HG02938 (cell line): ENCODE data around the gene TPM4.

ENCODE experiments used
- ATAC-seq: cut with Tn5 transposase; IDR thresholded peaks from one replicate; pipeline ENCODE4 v1.9.1; 2021; ENCODE audit warnings: mild to moderate bottlenecking, moderate library complexity; ENCODE audit not compliant: unreplicated experiment

Gene TPM4

DNA sequence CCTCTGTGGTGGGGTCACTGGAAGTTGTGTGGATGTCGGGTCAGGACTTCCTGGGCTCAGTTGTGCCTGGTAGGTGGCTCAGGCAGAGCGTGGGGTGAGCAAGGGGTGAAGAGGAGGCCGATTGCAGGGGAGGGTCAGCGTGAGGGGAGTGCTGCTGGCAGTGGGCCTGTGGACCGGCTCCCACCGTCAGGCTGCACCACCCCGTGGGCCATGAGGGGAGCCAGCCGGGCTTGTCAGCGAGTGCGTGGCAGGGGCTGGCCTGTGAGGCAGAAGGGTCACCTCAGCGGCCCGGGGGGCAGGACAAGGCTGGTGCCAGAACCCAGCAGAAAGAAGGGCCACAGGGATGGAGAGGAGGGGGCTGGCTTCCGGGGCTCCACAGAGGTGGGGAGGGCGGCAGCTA, 48.7 kb downstream of the TPM4 start:
- ATAC-seq: no peak

DNA sequence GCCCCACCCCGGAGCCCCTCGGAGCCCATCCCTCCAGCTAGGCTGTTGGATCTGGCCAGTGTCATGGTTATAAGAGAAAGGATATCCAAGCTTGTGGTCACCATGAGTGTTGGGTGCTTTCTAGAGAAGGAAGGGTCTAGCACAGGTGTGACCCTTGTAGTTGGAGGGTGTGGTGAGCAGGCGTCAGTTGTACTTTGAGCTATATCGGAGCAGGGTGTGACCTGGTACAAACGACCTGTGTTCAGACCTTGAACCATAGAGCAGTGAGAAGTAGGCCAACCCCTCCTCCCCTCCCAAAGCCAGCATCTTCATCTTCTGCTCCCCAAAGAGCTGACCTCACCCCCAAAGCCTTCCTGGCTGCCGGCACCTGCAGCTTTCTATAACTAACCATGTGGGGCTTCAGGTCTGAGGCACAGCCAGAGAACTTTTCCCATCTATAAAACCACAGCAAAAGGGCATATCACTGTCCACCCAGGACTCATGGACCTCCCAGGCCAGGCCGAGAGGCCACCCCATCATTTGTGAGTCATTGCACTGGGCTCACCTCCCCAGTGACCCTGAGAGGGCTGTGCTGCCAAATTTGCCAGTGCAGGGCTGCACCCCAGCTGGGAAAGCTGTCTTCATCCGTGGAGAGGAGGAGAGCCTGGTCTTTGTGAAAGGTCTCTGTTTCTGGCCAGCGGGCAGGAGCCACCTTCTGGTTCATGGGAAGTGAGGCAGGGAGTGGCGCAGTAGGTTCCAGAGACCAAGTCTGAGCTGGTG, 49.6 kb downstream of the TPM4 start:
- no peak for ATAC-seq

DNA sequence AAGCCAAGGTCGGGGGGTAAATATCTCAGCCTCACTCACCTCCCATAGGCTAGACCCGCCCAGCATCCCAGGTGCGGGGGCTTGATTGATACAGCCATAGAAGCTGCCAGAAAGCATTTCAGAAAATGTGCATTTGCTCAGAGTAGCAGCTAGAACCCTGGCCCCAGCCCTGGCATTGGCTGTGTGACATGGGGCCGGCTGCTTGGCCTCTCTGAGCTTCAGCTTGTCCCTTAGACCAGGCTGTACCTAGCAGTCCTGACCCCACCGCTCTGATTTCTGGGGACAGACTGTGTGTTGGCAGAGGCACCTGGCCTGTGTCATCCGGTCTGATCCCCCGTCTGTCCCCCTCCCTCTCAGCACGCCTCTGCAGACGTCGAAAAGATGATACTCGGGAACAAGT, 50.8 kb downstream of the TPM4 start:
- no peak for ATAC-seq

DNA sequence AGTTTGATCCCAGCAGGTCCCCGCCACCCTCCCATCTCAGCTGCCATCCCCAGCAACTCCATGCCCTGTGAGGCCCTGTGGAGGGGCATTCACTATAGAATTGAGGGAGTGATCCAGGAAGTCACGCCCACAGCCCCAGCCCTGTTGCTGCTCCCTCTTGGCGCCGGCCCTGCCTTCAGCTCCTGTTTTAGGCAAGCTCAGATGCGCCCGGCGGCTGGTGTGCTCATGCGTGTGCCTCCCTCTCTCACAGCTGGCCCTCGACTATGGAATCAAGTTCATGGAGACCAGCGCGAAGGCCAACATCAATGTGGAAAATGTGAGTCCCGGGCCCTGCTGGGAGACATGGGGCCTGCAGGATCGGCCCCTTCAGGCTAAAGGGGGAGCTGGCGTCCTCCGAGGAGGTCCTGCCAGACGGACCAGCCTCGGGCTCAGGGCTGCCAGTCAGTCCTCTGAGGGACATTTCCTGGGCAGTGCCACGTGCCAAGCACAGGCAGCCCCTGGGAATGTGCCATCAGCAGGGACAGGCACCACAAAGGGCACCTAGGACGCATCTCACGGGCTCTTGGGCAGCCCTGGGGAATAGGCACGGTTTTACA, 51.6 kb downstream of the TPM4 start:
- no peak for ATAC-seq

DNA sequence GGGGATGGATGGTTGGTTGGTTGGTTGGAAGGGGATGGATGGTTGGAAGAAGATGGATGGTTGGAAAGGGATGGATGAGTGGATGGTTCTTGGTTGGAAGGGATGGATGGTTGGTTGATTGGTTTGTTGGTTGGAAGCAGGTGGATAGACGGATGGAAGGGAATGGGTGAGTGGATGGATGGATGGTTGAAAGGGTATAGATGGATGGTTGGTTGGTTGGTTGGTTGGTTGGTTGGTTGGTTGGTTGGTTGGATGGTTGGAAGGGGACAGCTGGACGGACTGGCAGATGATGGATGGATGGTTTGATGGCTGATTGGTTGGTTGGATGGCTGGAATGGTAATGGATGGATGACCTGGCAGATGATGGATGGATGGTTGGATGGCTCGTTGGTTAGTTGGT, 55.4 kb downstream of the TPM4 start:
- no peak for ATAC-seq

DNA sequence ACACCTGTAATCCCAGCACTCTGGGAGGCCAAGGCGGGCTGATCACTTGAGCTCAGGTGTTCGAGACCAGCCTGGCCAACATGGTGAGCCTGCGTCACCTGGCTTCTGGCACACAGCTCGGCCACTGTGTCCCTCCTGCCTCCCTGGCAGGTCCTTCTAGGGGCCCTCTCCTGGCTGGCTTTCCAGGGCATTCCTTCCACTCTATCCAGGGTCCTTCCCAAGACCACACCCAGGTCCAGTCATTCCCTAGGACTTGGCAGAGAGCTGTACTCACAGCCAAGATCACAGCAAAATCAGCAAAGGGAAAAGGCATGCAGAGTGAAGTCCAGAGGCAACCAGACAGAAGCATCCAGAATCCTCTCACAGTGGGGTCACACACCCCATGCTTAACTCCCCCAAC, 57.5 kb downstream of the TPM4 start:
- no peak for ATAC-seq

DNA sequence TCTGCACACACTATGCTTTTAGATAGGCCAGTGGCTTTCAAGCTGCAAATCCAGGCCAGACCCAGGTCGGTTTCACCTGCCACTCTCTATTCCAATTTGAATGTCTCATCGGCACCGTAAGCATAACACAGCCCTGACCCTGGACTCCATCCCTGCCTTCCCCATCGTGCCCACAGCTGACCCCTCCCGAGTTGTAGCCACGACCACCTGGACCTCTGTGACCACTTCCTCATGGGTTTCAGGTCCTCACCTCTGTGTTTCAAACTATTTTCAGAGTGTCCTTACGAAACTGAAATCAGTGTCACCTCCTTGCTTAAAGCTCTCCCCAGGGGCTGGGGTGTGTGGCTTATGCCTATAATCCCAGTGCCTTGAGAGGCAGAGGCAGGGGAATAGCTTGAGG, 58.2 kb downstream of the TPM4 start:
- ATAC-seq: no peak

DNA sequence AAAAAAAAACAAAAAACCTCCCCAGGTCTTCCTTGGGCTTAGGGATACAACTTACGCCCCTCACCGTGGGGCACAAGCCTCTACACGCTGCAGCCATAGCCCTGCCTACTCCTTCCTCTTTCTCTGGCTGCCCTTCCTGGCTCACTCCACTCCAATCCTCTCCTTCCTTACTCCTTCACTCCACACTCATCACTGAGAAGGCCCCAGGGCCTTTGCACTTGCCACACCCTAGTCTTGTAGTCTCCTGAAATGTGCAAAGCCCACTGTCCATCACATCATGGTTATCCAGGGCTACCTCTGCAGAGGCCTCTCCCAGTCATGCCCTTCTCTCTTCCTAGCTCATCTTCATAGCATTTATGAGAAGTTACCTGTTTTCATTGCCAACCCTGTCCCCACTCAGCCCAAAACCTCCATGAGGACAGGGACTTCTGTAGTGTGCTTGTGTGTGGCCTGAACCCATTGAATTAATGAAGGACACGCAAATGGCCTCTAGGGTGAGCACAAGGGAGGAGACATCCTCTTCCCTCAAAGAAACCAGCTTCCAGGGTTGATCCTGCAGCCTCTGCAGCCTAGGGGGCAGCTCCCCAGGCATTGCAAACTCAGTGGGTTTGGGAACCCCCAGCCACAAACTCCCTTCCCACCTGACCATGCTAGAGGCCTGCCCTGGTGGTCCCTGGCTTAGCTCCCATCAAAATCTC, 59.3 kb downstream of the TPM4 start:
- no peak for ATAC-seq

DNA sequence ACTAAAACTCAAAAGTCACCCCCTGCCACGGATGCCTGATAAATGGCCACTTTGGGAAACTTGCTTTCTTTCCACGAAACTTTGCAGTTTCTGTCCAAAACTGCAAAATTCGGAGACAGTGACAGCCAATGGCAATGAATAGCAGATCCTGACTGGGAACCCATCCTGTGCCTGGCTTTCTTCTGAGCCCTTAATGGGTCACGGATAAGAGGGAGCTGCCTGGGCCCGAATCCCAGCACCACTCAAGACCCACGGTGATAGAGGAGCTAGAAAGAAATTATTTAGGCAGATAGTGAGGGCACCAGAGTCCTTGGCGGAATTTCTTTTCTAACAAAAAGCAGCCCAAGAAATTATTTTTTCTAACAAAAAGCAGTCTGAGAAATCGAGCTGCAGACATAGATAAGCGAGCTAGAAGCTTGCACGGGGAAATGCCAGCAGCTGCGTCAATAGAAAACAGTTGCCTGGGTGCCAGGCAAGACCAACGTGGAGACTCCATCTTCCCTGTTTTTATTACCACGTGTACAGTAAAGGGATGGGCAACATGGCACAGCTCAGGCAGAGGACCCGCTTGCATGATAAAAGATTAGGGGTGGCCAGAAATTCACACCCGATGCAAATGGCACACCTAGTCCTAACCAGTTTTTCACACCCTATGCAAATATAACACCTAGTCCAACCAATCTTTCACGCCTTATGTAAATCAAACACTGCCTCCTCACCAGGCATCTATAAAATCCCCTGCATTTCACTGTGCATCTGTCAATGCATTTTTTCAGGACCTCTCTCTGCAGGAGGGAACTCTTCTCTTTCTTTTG, 60.1 kb downstream of the TPM4 start:
- ATAC-seq: no peak

DNA sequence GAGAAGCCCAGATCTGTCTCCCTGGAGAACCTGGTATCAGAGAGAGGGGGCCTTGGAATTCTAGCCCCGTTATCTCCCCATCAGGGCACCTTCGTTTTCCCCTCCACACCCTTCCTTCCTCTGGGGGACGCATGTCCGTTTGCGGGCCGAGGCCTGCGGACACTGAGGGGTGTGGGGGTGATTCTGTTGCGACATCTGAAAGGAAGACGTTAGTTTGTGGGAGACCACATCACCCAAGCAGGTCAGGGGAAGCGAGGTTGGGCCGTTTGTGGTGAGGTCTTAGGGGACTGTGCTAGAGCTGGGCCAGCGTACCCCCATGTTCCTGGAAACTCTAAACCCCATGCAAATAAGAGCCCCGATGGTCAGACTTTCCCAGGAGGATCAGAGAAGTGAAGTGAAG, 63.5 kb downstream of the TPM4 start:
- no peak for ATAC-seq

DNA sequence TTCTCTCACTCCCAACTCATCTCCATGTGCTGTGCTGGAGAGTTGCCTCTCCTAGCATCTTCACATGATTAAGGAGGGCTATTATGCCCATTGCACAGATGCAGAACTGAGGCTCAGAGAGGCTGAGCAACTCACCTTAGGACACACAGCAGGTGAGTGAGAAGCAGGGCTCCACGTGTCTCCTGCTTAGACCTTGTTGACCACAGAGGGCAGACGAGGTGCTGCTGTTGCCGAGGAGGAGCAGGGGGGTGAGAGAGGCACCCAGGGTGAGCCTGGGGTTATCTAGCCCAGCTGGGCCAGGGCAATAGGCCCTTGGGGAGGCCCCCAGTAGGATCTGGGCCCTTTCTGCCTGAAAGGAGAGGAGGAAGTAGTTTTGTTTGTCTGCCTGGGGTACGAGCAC, 64.7 kb downstream of the TPM4 start:
- no peak for ATAC-seq

DNA sequence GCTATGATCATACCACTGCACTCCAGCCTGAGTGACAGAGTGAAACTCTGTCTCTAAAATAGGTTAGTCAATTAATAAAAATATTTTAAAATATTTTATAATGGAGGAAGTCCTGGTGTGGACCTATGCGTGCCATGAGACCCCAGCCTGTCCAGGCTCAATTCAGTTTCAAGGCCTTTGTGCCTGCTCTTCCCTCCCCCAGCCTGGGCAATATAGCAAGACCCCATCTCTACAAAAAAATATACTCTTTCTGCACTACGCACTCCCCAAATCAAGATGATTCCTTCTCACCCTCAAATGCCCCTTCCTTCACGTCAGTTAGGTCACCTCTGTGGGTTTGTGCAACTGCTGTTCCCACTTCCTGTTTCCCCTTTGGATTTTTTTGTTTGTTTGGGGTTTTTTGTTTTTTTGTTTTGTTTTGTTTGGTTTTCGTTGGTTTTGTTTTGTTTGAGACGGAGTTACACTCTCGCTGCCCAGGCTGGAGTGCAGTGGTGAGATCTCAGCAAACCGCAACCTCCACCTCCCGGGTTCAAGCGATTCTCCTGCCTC, 65.8 kb downstream of the TPM4 start:
- ATAC-seq: no peak

DNA sequence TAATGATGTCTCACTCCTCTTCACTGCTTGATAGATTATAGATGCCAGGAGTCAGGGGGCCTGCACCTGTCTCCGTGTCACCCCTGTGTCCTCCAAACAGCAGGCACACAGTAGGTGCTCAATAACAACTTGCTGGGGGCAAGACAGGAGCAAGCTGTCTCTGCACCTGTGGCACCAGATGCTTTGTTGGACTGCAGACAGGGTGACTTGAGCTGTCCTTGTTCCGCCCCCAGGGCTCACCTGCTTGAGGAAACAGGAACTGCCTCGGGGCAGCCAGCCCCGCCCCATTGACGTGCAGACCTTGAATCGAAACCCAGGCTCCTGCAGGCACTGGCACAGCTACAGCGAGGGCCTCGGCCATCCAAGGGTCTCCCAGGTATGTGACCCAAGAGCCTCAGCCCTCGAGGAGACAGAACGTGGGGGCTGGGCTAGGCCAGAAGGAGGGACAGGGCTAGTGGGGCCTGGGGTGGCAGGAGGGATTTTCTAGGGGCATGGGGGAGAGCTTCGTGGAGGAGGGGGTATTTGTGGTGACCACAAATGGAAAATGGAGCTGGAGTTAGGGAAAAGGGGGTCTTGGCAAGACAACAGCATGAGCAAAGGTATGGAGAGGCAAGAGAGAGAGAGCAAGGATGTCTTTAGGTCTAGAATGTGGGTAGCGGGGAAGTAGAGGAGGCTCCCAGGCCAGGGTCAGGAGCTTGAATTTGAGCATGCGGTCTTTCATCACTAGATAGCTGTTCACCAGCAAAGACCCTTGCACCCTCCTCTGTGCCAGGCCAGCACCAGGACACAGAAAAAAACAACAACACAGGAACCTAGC, 67.3 kb downstream of the TPM4 start, which contains the start of gene HSH2D:
Gene HSH2D (plus strand): TSS at position 287 of the 817 bp plus-strand sequence. CDS start 5,066 bp downstream, outside the sequence.
- ATAC-seq: peak; percentile 50

DNA sequence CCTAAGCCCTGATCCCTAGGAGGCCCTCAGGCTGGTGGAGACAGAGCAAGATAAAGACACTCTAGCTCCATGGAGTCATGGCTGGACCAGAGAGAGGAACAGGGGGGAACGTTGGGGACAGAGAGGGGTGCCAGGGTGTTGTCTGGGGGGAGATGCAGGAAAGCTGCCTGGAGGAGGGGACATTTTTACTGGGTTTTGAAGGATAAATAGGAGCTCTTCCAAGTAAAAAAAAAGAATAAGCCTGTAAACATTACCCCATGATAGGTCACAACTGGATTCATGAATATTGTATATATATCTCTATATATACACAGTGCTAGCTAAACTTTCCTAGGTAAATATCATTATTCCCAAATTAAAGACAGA, 67.9 kb downstream of the TPM4 start:
- ATAC-seq: no peak

DNA sequence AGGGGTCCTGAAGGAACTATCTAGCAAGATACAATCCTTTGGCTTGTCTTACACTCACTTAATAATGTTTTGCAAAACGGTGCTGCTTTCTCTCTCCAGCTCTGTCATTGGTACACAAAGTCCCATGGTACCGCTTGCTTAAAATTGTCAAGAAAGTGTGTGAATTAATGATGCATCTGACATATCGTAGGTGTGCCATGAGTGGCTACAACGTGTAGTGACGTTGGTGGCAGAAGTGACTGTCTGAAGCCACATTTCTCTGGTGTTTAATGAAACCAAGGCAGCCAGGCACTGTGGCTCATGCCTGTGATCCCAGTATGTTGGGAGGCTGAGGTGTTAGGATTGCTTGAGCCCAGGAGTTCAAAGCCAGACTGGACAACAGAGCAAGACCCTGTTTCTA, 69.8 kb downstream of the TPM4 start:
- no peak for ATAC-seq

DNA sequence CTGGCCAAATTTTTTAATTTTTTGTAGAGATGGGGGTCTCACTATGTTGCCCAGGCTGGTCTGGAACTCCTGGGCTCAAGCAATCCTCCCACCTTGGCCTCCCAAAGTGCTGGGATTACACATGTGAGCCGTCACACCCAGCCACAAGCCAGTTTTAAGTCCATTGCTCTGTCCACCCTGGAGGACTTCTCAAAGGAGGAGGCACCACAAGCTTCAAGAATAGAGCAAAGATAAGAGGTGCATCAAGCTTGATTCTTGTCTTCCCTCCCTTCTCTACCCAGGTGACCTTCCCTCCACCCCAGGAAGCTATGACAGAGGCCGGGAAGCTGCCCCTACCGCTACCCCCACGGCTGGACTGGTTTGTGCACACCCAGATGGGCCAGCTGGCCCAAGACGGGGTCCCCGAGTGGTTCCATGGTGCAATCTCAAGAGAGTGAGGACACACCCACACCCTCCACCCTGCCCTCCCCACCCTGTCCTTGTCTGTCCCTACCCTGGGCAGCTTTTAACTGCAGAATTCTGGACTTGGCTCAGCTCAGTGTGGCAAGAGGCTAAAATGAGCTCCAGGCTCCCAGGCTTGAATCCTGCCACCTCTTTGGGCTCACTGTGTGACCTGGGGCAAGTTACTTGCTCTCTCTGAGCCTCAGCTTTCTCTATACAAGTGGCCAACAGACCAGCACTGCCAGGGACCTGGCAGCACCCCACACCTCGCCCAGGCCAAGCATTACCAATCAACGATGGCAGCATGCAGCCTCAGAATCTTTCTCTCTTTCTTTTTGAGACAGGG, 72.3 kb downstream of the TPM4 start:
- no peak for ATAC-seq
